HG02610 (cell line): ENCODE measurements around the gene FSTL4.
A peak's percentile ranks its signal among the peaks of the same experiment; 100 is the strongest.
"Not testable (repeated sequence)": the region's sequence is repeated elsewhere in the genome, so short reads cannot be mapped to it uniquely, and the experiment has no call there.

Experiments used
- ATAC-seq: cut with Tn5 transposase; IDR thresholded peaks from one replicate; pipeline ENCODE4 v1.9.1; 2021; ENCODE audit warnings: mild to moderate bottlenecking, moderate library complexity; ENCODE audit not compliant: unreplicated experiment

The FSTL4 gene

GRCh38 chr5:133559960-133560359 lies 52.4 kb downstream of the FSTL4 start:
- ATAC-seq = no peak

- no peak for ATAC-seq
These were observed 55.8 kb downstream of the FSTL4 start for GRCh38 chr5:133556551-133556950.

- no peak for ATAC-seq
These were observed 58.1 kb downstream of the FSTL4 start for GRCh38 chr5:133554279-133554678.

DNA sequence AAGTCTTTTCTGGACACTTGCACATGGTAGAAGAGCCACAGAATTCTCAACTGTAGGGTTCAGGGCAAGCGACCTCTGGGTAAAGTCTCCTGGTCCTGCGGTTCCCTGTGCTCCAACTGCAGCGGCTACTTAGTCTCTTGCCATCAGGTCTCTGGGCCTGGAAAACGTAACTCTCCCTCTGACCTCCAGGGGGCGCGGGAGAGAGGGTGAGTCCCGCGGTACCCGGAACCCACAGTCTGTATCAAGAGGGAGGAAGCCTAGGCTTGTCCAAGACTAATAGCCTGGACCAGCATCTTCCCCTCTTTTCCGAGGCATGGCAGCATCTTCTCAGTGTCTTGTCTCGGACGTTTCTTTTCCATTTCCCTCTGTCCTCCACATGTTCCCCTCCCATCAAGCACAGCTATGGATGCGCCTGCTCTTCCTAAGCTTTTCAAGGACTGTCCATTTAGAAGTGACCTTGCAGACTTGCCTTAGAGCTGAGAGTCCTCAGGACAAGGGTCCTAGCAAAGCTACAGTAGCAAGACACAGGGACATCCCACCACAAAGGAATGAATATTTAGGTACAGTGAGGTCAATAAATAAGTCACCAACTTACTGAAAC lies 59.3 kb downstream of the FSTL4 start:
- no peak for ATAC-seq

- no peak for ATAC-seq
These were observed 65.8 kb downstream of the FSTL4 start for GRCh38 chr5:133546500-133546899.

GRCh38 chr5:133544346-133544745 lies 68.0 kb downstream of the FSTL4 start:
- ATAC-seq = no peak

DNA sequence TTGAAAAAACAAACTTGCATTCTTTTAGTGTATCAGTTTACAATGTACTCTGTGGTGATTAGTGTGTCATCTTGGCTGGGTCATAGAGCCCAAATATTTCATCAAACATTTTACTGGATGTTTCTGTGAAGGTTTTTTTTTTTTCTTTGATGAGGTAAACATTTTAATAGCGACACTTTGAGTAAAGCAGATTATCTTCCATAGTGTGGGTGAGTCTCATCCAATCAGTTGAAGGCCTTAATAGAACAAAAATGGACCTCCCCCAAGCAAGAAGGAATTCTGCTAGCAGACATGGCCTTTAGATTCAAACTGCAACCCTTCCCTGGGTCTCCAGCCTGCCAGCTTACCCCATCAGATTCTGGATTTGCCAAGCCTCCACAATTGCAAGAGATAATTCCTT lies 72.5 kb downstream of the FSTL4 start:
- no peak for ATAC-seq

DNA sequence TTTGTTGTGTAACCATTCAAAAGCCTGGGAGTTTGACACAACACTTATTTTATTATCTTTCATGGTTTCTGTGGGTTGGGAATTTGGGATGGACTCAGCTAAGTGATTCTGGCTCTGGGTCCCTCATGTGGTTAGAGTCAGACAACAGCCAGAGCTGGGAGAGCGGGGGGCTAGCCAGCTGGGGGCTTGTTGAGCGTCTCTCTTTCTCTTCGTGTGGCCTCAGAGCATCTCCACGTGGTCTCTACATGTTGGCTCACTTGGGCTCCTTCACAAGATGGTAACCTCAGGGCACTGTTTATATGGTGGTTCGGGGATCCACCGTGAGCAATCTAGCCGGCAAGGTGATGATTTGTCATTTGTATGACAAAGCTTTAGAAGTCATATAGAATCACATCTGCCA lies 73.6 kb downstream of the FSTL4 start:
- ATAC-seq = no peak

DNA sequence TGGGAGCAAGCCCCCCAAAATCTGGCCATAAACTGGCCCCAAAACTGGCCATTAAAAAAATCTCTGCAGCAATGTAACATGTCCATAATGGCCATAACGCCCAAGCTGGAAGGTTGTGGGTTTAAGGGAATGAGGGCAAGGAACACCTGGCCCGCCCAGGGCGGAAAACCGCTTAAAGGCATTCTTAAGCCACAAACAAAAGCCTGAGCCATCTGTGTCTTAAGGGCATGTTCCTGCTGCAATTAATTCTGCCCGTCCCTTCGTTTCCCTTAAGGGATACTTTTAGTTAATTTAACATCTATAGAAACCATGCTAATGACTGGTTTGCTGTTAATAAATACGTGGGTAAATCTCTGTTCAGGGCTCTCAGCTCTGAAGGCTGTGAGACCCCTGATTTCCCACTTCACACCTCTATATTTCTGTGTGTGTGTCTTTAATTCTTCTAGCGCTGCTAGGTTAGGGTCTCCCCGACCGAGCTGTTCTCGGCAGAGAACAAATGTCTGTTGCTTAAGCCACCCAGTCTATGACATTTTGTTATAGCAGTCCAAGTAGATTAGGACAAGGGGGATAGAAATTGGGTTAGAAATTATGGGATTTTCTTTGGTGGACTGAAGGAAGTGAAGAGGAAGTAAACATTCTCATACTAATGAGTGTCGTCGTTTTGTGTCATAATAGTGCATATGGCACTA lies 77.0 kb downstream of the FSTL4 start:
- not testable (repeated sequence) for ATAC-seq

DNA sequence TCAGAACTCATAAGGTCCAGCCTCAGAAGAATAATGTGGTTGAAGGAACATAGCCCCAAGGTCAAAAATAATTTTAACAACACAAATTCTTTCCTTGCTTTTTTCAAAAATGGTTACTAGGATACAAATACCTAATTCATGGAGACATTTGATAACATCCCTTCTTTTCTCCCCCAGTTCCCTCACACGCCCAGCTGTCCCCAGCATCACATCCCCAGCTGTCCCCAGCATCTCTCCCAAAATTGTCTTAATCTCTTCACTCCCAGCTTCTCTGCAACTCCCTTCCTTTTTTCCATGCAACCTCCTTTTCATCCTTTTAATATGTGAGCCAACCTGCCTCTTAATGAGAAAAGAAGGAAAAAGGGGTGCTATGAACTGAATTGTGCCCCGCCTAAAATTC lies 77.8 kb downstream of the FSTL4 start:
- ATAC-seq = no peak

DNA sequence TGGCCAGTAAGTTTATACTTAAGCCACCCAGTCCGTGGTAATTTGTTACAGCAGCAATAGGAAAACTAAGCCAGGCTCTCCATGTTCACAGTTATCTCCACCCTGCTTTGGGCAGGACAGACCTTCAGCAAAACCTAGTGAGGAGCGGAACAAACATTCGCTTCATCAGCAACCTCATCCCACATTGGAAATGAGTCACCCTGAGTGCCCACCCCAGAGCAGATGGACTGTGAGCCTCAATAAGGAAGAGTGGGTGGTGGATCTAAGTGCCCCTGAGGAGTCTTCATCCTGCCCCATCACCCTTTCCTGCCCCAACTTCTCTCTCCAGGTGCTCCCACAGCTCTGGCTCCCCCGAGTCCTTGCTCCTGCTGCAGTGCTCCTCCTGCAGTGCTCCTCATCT lies 78.8 kb downstream of the FSTL4 start:
- no peak for ATAC-seq

- ATAC-seq = peak; percentile 3
These were observed 80.7 kb downstream of the FSTL4 start for GRCh38 chr5:133531594-133531993.

DNA sequence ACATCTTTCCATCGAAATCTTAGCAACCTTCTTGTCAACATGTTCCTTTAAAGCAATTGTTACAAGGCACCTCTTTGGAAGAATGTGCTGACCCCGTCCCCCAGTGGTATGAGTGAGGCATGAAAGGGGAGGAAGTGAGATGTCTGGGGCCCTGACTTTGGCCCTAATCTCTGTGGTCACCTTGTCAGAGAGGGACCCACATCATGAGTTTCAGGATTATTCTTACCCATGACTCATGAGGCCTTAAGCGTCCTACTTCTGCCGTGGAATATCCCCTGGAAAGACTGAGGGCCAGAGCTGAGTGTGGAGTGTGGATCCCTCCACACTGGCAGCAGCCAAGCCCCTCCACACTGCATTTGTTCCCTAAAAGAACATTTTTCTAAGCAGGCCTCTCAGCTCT lies 81.2 kb downstream of the FSTL4 start:
- peak; percentile 89 for ATAC-seq

DNA sequence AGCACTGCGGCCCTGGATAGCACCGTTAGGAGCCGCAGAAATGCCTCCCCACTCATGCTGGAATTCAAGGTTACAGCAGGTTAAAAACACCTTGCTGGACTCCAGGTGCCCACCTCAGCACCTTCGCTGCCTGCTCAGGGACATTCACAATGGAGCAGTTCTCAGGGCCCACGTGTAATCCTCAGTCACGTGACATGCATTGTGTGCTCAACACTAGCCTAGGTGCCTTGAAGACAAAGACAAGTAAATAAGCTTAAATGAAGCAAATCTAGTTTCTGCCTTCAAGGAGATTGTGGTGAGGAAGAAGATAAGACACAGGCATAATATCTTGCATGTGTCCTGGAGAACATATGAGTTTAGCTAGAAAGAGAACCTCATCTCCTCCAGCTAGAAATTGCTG lies 82.1 kb downstream of the FSTL4 start:
- ATAC-seq = no peak

DNA sequence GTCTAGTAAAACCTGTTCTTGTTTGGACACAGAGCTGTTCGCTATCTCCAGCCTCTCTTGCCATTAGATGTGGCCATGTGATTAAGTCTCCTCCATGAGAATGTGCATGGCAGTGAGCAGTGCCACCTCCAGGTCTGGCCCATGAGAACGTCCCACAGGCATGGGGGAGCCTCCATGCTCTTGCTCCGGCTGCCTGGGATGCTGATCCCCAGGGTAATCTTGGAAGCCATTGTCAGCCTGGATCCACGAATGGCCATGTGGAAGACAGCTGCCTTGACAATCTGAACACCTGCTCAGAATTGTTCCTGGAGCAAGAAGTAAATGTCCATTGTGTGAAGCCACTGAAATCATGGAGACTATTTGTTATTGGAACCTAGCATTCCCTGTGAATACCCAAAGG lies 83.5 kb downstream of the FSTL4 start:
- no peak for ATAC-seq

GRCh38 chr5:133527311-133527710 lies 85.0 kb downstream of the FSTL4 start:
- no peak for ATAC-seq

- no peak for ATAC-seq
These were observed 86.0 kb downstream of the FSTL4 start for GRCh38 chr5:133526368-133526767.

- no peak for ATAC-seq
These were observed 87.2 kb downstream of the FSTL4 start for GRCh38 chr5:133525126-133525525.

- ATAC-seq = no peak
These were observed 87.7 kb downstream of the FSTL4 start for GRCh38 chr5:133524666-133525065.

GRCh38 chr5:133523961-133524586 lies 88.3 kb downstream of the FSTL4 start:
- ATAC-seq = no peak

- no peak for ATAC-seq
These were observed 89.2 kb downstream of the FSTL4 start for GRCh38 chr5:133523013-133523658.

- no peak for ATAC-seq
These were observed 90.5 kb downstream of the FSTL4 start for GRCh38 chr5:133521801-133522200.
